Epithelial cell of alveolus of lung (primary cell): ENCODE data around the gene EFCC1. TPM values are rescaled to one million over a fixed set of nuclear protein-coding genes. Genes with fewer than 3 reads are reported as not detected.

ENCODE experiments used
- total RNA-seq: library from RNA; depleted of rRNA; stranded (reverse); fragments of >200 nt; gene quantifications from 2 replicates; pipeline ENCODE4 v1.2.1, GENCODE V29; 2015

Gene EFCC1, protein sequence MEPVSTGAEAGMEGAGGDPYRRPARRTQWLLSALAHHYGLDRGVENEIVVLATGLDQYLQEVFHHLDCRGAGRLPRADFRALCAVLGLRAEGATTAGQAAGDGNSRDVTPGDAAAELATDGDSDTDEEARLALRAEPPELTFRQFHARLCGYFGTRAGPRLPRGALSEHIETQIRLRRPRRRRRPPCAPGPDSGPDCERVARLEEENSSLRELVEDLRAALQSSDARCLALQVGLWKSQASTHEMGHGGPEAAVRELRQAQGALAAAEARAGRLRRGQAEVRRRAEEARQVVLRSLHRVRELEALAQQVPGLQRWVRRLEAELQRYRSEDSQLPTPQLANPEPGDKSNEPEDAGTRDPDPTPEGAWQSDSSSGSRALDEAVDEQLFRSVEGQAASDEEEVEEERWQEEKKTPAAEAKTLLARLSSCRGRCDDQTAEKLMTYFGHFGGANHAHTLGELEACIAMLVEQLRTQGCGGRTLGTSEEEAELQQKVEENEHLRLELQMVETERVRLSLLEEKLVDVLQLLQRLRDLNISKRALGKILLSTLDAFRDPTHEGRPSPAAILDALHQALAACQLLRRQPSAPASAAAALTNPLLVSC
- total RNA-seq = 0.65 and 10.5 TPM in 2 replicates

DNA sequence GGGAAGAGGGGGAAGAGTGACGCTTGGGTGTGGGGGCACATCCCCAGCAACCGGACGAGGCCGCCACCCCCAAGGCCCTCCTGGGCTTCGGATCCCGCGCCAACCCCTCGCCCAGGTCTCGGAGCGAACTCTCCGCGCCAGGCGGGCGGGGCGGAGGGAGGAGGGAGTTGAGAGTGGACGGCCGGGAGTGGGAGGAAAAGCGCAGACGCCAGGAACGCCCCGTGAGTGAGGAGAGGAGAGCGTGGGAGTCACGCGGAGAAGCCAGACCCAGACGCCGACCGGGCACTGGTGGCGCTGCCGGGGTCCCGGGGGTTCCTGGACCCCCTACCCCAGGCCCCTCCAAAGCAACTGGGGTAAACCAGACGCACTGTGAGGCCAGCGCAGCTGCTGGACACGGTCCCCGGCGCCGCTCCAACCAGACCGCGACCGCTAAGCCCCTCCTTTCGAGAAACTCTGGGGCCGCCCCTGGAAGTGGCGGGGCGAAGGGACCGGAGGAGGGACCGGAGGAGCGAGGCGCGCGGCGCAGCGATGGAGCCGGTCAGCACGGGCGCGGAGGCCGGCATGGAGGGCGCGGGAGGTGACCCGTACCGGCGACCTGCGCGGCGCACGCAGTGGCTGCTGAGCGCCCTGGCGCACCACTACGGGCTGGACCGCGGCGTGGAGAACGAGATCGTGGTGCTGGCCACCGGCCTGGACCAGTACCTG, at the start of gene EFCC1:
Gene EFCC1 (plus strand): TSS at position 204 of the 705 bp plus-strand sequence. CDS start 325 bp downstream, at position 529.

DNA sequence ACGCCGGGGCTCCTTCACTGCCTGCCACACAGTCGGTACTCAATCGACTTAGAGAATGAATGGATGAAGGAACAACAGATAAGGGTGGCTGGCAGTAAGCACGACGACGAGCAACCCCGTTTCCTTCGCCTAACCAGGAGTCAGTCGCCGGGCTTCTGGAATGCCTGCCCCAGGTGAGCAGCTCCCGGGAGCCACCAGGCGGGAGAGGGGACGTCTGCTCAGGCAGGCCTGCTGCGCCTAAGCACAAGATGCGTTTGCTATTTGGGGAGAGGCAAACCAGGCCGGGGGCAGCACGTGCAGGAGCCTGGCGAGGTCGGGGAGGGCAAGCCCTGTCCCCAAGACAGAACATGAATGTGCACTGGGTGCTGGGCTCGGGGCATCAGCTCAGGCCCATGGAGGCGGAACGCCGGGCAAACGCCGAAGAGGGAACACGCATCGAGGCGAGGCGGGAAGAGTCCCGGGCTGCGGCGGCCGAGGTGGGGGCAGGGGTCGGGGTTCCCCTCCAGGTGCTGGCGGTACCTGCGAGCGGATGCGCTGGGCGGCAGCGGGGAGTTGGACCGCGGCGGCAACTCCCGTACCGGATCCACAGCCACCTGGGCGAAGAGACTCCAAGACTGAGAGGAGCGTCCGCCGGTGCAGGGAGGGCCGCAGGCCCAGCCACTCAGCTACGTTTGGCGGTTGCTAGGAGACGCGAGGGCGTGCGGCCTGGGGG, 7.5 kb upstream of the EFCC1 start, which contains the start of gene CFAP92:
Gene CFAP92 (minus strand): TSS at position 616 of the 712 bp plus-strand sequence. CDS start 772 bp downstream, outside the sequence.

DNA sequence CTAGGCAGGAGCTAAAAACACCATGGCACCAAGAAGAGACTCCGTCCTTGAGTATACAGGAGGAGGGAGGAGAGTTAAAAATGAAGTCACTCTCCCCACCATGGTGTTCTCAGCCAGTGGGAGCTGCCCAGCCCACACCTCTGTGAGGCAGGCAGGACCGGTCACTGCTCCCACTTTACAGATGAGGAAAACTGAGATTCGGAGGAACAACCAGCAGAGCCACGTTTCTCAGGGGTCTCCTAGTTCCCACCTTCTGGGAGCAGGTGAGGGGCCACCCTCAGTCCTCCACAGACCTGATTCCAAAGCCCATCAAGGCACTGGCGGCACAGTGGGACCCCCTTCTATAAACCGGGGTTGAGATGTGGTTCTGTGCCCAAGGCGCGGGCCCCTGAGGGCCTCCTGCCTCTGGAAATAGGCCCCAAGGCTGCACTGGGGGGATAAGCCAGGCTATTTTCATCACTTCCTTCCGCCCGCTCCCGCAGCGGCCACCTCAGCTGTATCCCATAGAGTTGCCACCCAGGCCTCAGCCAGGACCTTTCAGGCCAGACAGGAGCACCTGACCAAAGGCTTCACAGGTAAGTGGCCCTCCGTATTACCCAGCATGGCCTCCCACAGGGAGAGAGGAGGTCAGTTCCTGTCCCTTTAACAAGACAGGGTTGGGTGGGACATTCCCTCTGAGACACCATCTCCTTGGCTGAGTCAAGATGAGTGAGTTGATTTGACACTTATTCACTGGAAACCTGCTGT, 59.3 kb downstream of the EFCC1 start, which contains the start of gene GP9:
Gene GP9 (plus strand): TSS at position 504 of the 747 bp plus-strand sequence. CDS start 961 bp downstream, outside the sequence.

Other genes with a start within 250 kb of the EFCC1 start
- 21.2 and 33.7 TPM in 2 replicates for gene ACAD9, start 121.7 kb upstream of the EFCC1 start, total RNA-seq
- gene CFAP92, start 7.2 kb upstream of the EFCC1 start, total RNA-seq = 0.40 and 1.3 TPM in 2 replicates
- not detected in 2 replicates for gene GP9, start 59.5 kb downstream of the EFCC1 start, total RNA-seq
- gene RAB43, start 120.5 kb downstream of the EFCC1 start, total RNA-seq = 17.6 and 24.9 TPM in 2 replicates
- 24.4 and 27.5 TPM in 2 replicates for gene ISY1, start 159.8 kb downstream of the EFCC1 start, total RNA-seq
- 251 and 330 TPM in 2 replicates for gene CNBP, start 182.6 kb downstream of the EFCC1 start, total RNA-seq
- gene COPG1, start 248.3 kb downstream of the EFCC1 start, total RNA-seq = 185 and 256 TPM in 2 replicates